CD4-positive, alpha-beta T cell treated with Interleukin-21 for 1 hour (primary cell): Measurements from ENCODE around the gene TNIK.
"Not testable (repeated sequence)": the region's sequence is repeated elsewhere in the genome, so short reads cannot be mapped to it uniquely, and the experiment has no call there.

Experiments used
- DNase-seq: peaks from one replicate; pipeline ENCODE4 v3.0.0-alpha.2; 2020

TNIK gene

DNA sequence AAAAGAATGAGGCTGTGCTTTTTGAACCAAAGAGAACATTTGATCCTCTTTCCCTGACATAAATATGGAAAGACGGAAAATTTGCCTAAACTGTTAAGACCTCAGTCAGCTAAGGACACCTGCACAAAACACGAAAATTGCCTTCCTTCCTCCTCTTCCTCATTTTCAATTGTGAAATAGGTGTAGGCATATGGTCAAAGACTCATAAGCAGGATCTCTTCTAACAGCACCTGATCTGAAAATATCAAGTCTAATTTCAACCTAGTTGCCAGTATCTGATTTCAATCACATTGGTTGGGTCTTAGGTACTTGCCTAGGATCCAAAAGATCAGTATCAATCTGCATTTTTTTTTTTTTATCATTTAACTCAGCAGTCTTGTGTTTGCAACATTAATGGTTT is 218.0 kb downstream of the TNIK start:
- no peak for DNase-seq

DNA sequence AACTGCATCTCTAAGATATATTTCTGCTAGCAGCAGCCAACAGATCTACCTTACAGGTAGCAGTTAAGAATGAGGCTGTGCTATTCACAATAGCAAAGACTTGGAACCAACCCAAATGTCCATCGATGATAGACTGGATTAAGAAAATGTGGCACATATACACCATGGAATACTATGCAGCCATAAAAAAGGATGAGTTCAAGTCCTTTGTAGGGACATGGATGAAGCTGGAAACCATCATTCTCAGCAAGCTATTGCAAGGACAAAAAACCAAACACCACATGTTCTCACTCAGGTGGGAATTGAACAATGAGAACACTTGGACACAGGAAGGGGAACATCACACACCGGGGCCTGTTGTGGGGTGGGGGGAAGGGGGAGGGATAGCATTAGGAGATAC is 218.6 kb downstream of the TNIK start:
- not testable (repeated sequence) for DNase-seq

DNA sequence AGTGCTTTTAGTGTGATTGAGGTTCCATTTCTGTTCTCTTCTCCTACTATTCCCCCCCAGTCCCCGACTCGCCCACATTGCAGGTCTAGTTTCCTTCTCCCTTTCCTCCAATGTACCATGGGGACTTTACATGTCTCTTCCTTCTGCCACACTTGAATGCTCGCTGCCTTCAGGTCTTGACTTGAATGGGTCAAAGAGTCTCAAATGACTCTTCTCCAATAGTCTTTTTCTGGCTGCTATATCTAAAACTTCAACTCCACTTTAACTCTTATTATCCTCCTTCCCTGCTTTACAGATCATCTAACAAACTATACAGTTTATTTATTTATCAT is 219.7 kb downstream of the TNIK start:
- DNase-seq: no peak

DNA sequence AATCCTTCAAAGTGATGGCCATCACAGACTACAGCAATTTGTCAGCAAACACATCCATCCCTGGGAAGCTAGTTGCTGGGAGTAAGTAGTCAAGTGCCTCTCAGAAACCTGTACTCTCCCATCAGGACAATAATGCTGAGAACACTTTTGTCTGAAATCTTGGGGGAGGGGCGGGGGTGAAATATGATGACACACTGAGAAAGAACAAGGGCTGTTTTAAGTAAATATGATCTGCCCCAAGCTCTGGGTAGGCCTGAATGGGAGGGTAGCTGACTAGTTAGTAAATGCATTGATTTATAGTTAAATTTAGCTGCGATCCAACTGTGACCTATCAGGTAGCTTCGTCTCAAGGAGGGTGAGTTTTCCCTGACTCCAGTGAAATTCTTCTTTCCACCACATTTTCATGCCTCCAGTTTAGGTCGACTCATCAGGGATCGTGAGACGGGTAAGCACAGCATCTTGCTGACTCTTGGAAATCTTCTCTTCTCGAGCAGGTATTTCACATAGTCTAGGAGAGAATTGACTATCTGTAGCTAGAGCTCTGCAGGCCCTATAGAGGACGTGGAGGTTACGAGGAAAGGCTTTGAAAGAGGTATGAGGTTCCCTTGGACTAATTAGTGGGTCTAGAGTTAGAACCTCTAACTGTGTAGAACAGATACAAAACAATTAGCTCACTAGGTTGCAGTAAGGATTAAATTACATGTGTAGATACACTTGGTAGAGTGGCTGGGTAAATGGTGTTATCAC is 220.3 kb downstream of the TNIK start:
- no peak for DNase-seq

DNA sequence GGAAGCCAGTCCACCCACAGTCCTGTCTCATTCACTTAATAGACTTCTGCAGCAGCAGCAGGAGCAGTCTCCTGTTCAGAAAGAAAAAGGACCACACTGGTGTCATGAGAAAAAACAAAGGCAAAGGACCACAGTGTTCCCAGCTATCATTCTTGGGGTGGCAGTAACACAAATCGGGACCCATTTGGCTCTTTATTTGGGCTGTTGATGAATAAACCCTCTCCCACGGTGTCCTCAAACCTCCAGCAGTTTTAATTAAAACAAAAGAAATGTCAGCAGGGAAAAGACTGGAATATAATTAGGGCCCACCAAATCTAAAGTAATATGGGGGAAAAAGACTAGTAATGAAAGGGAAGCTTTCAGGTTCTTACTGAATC is 223.2 kb downstream of the TNIK start:
- DNase-seq: no peak

DNA sequence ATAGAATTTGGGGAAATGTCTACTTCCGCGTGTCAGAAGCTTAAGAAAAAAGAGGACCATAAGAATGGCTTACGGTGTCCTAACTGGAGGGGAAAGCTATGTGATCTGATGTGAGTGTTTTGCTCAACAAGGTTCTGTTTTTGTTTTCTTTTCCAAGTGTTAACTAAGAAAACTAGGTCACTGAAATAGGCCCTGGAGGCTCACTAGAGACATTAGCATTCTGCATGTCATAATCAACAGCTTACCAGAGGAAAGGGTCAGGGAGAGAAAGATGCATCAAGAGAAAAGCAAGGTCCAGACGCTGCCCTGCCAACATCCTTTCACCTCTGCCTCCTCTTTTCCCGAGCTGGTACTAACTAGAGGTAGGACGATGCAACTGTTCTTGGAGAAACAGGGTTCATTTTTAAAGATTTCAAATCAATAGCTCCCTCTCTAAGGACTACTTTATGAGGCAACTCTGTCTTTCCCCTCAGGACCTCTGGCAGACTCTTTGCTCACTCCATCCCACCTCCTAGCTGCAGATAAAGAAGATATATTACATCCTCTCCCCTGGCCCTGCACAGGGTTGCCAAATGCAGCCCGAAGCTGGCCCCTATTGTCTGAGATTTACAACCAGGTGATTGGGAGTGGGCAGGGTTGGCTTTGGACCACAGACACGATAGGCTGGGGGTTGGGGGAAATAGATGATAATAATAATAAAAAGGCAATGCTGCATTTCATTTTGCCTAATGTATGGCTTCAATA is 223.8 kb downstream of the TNIK start:
- DNase-seq: no peak

DNA sequence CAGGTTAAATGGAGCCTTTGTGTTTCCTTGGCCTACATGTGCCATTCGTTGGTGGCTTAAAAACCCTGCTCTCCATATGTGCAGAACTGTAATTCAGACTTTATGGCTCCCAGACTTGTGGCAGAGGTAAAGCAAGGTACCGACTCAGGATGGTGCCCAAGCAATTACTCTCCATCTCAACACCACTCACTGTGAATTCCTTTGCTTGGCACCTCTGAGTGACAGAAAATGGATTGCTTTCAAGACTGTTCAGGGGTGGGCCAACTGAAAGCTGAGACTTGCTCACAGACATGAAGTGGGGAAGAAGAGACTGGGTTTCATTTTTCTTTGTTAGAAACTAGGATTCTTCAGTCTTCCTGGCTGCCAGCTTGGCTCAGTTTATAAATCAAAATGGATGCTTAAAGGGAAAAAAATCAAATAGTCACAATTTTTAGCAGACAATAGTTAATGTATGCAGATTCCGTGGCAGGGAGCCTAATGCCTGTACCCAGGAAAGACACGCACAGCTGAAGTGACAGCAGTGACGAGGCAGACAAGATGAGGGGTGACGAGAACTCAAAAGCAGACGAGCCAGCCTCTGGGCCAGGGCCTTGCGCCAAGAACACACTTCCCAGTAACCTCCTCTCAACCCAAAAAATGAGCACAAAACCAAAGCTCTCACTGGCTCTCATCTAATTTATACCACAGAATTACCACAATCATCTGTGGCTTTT is 225.8 kb downstream of the TNIK start:
- DNase-seq: no peak

DNA sequence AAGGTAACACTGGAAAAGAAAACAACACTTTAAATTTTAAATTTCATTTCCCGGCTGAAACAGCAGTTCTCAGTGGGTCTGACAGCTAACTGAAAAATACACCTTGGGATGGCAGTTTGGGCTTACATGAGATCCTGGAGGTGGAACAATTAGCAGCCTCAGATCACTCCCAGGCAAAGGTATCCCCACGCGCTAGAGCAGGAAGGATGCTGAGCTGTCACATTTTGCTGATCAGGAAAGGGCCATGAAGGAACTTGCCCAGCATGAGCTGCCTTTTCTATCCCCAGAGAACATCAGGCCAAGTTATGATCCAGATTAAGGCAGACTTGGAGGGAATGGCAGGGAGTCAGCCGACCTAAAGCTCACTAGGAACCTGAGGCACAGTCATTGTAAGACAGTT is 228.8 kb downstream of the TNIK start:
- DNase-seq: no peak

DNA sequence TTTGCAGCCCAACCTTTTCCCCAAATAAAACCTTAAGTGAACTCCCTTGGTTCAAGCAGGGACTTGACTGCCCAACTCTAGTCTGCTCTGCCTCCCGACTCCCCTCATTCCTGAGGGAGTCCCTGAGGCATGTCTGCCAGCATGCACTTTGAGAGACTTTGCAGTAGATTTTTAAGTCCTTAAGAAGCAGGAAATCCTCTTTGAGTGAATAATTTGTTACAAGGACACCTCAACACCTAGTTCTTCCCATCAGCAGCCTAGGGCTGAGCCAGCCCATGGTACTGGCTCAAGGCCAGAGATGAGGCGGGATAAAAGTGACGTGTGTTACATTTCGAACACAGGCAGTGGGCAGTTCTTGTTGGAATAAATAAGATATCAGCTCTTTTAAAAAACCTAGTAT is 229.3 kb downstream of the TNIK start:
- DNase-seq: no peak

DNA sequence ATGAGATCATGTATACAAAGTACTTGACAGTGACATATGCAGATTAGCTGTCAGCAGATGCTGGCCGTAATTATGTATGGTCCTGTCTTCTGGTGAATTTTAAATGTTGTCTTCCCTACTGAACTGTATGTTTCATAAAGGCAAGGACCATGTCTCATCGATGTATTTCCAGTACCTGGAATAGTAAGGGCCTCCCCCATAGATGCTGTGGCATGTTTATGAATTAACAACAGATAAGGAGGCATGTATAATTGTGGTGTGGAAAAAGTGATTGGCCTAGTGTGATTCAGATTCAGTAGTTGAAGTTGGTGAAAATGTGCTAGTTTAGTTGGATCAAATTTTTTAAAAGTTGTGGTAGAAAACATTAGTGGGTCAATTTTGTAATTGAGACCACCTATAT is 231.0 kb downstream of the TNIK start:
- DNase-seq: no peak

DNA sequence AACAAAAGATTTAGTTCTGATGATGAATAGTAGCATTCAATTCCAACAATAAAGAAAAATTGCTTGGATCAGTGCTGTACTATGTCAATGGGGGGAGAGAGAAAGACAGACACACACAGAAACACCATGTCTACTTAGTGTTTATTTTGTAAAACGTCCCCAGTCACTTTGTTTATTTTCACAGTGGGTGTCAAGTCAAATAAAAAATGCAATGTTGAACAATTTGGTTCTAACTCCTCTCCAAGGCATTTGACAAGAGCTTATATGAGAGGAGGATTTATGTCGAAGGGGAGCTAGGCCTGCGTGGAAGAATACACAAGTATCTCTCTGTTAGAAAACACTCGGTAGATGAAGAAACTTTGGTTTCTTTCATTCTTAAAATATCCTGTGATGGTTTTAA is 232.0 kb downstream of the TNIK start:
- no peak for DNase-seq

DNA sequence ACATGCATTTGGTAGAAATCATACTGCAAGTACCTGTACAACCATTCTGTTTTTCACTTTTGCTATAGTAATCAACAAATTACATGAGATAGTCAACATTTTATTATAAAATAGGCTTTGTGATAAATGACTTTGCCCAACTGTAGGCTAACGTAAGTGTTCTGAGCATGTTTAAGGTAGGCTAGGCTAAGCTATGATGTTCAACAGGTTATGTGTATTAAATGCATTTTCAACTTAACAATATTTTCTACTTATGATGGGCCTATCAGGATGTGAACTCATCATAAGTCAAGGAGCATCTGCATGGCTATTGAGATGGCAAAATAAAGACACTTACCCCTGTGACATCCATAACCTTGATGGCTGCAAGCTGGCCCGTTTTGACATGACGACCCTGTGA is 232.4 kb downstream of the TNIK start:
- no peak for DNase-seq

DNA sequence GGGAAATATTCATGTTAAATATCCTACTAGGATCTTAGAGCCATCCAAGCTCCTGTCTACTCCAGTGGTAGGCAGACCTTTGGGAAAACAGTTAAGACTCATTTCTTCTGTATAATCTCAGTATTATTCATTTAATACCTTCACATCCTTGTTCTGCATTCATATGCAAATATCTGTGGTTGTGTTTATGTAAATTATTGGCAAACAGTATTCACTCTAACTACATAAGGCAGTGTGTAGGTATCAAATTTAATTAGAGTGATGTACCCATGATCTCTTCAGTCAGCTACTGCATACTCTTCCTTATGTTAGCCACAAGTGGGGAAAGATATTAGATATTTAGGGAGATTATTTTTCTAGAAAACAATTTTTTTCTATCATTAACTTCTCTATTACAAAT is 232.8 kb downstream of the TNIK start:
- no peak for DNase-seq

DNA sequence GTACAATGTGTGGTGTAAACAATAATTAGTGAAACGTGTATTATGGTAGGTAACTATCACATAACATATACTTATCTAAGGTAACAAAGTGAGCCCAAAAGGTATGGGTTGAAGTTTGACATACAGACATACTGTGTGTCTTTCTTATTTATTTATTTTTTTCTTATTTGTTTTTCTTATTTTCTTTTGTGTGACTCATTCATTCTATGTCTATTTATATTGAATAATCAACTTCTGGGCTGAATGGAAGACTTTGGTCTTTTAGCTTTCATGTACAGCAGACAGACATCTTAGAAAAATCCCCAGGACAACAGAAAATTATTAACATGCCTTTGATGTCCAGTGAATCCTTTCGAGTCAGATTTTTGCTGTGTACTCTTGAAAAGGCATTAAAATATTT is 233.4 kb downstream of the TNIK start:
- no peak for DNase-seq

DNA sequence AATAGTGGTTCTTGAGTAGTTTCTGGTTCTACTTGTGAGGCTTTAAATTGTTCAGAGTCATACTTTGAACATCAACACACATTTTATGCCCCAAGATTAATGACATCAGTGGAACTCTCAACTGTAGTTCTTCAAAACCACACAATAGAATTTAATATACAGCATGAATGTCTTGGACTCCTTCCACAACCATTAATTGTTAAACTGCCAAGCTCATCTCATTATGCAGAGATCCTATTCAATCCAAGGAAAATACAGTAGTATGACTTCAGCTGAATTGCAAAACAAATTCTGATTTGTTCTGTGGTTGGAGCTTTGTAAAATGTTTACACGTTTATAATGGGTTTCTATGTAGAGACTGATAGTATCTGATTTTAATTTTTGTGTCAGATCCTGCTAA is 234.5 kb downstream of the TNIK start:
- no peak for DNase-seq

DNA sequence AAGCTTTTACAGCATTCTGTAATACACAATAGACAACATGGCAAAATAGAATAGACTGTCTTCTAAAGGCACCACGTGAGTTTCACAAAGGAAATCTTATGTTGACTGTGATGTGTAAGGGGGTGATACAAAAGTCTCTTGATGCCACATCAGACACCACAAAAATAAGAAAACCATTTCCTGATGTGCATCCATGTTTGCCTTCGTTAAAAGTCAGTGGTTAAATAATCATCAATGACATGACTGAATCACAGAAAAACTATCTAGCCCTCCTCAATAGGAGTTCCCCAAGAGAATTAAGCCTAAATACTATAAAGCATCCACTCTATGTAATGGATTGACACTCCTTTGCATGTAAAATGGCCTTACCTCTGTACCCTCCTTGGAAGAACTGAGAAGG is 235.0 kb downstream of the TNIK start:
- DNase-seq: peak; percentile 33

DNA sequence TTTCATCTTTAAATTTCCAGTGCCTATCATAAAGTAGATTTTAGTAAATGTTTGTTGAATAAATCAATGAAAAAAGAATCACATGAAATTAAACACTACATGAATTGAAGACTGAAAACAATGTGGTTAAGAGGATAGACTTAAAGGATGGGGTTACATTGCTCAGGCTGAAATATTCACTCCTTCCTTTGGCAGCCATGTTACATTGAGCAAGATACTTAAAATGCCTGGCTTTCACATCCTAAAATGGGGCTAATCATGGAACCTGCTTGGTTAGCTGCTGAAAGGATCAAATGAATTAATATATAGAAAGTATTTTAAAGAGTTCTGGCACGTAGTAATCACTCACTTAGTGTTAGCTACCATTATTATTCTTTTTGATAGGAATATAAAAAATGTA is 236.8 kb downstream of the TNIK start:
- DNase-seq: no peak

DNA sequence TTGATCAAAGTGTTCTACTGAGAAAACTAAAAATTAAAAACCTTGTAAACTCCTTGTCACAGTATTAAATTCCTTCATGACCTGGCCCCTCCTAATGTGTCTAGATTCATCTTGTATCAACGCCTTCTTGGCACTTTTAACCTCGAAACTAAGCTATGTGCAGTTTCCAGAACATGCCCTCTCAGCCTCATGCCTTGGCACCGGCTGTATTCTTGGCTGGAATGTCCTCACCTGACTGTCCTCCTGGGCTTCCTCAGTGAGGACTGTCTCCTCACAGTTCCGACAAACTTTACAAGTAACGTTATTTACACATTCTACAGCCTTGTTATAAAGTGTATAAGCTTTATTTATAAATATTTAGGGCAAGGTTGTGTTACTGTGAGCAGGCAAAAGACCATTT is 237.2 kb downstream of the TNIK start:
- no peak for DNase-seq

DNA sequence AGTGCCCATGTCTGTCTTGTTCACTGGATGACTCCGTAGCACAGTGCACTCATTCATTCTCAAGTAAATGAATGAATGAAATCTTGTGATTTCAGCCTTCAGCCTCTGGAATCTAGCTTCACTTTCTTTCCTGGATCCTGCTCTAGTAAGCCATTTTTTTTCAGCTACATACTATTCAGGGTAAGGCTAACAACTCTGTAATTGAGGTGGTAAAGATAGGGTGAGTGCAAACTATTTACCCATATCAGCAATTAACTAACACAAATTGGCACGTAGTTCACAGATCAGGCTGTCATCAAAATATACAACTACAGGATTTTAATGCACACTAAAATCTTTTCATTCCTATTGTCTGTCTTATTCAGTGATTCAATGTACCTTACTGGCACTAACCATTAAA is 238.6 kb downstream of the TNIK start:
- DNase-seq: no peak

DNA sequence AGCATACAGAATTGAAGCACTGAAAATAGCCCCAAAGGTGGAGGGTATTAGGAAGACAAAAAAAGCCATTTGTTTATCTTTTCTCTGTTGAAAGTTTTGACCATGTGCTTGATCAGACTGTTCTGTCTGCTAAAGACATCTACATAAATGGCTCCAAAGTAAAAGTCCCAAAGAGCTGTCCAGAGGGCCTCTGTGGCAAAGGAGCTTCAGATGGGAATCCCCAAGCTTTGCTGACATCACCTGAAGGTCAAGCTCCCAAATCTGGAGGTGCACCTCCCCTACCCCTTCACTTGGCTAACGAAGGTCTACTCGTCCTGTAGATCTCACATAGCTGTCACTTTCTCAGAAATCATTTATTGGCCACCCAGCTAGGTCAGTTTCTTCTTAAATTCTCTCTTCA is 239.1 kb downstream of the TNIK start:
- DNase-seq: no peak

DNA sequence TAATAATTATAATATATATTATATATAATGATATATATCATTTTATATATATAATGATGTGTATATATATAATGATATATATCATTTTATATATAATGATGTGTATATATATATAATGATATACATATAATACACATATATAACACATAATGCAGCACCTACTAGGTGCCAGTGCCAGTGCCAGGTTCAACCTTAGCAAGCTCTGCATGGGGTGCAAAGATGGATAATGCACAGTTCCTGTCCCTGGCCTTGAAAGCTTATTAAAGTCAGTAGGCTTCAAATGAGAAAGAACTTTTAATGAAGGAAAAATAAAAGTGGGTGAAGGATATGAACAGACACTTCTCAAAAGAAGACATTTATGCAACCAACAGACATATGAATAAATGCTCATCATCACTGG is 240.9 kb downstream of the TNIK start:
- no peak for DNase-seq

DNA sequence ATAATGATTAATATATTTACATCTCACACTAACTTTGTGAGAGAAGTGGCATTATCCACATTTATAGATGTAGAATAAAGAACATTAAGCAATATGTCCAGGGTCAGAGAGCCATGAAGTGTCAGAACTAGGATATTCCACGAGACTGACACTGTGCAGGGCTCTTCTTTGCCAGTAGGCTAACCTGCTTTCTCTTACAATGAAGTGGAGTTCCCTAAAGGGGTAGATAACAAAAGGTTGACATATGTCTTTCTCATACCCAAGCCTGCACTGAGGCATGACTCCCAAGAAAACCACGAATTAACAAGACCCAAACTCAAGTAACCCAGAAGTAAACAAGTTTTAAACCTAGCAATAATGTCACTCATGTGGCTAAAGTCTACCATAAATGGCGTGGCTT is 242.1 kb downstream of the TNIK start:
- DNase-seq: no peak

DNA sequence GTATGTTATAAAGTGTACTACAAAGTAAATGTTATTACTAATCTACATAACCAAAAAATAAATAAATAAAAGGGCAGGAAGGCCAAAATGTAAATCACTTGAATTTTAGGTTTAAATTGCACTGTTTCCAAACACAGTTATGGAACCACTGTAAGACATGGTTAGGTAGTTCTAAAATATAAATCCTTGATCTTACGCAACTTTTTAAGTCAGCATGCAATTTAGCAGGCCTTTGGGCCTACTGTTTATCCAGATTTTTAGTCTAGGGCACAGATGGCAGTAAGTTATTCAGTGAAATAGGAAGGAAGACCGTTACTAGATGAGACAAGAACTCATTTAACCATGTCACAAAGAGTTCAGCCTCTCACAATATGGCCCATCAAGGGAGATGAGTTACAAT is 246.3 kb downstream of the TNIK start:
- no peak for DNase-seq

DNA sequence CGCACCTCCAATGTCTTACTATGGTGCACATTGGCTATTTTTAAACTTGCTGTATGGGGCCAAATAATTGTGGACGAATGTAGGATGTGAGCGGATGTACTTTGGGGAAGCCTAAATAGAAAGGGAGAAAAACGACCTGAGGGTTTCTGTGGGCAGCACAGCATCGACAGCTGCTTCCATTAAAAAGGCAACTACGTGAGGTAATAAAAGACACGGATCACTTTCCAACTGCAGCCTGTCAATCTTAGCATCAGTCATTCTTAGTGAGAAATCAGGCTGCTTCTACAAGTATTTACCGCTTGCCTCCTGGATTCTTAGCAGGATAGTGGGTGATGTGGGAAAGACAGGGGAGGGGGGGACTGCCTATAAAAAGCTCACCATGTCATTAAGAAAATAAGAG is 247.0 kb downstream of the TNIK start:
- DNase-seq: no peak
